Midbrain (tissue), 1 donor: ENCODE measurements around the gene CCDC178.
"Not testable (repeated sequence)": the region's sequence is repeated elsewhere in the genome, so short reads cannot be mapped to it uniquely, and the experiment has no call there.

ENCODE experiments used
- DNase-seq: peaks from one replicate; lab custom pipeline; 2025; lab: John Stamatoyannopoulos, UW

The CCDC178 gene

GRCh38 chr18:32983721-32984120 lies 456.8 kb downstream of the CCDC178 start:
- DNase-seq: no peak

- no peak for DNase-seq
These were observed 459.6 kb downstream of the CCDC178 start for GRCh38 chr18:32980896-32981295.

- no peak for DNase-seq
These were observed 465.0 kb downstream of the CCDC178 start for GRCh38 chr18:32975501-32975900.

GRCh38 chr18:32975163-32975436 lies 465.4 kb downstream of the CCDC178 start:
- no peak for DNase-seq

- no peak for DNase-seq
These were observed 465.9 kb downstream of the CCDC178 start for GRCh38 chr18:32974421-32975162.

- no peak for DNase-seq
These were observed 472.3 kb downstream of the CCDC178 start for GRCh38 chr18:32968248-32968647.

- no peak for DNase-seq
These were observed 474.4 kb downstream of the CCDC178 start for GRCh38 chr18:32966141-32966540.

- DNase-seq: no peak
These were observed 479.0 kb downstream of the CCDC178 start for GRCh38 chr18:32961538-32961937.

GRCh38 chr18:32958746-32959145 lies 481.8 kb downstream of the CCDC178 start:
- no peak for DNase-seq

GRCh38 chr18:32956591-32957315 lies 483.8 kb downstream of the CCDC178 start:
- no peak for DNase-seq

GRCh38 chr18:32952318-32952717 lies 488.2 kb downstream of the CCDC178 start:
- DNase-seq: not testable (repeated sequence)

- DNase-seq: no peak
These were observed 502.9 kb downstream of the CCDC178 start for GRCh38 chr18:32937597-32937996.

- DNase-seq: no peak
These were observed 503.5 kb downstream of the CCDC178 start for GRCh38 chr18:32937066-32937465.

- DNase-seq: no peak
These were observed 506.3 kb downstream of the CCDC178 start for GRCh38 chr18:32934201-32934600.

- DNase-seq: no peak
These were observed 509.7 kb downstream of the CCDC178 start for GRCh38 chr18:32930695-32931301.

GRCh38 chr18:32929213-32929612 lies 511.3 kb downstream of the CCDC178 start:
- DNase-seq: no peak

GRCh38 chr18:32922951-32923430 lies 517.5 kb downstream of the CCDC178 start:
- no peak for DNase-seq

GRCh38 chr18:32920796-32921787 lies 519.4 kb downstream of the CCDC178 start:
- DNase-seq: no peak

- DNase-seq: no peak
These were observed 520.7 kb downstream of the CCDC178 start for GRCh38 chr18:32919799-32920198.

- DNase-seq: no peak
These were observed 521.8 kb downstream of the CCDC178 start for GRCh38 chr18:32918692-32919250.

GRCh38 chr18:32915516-32915915 lies 525.0 kb downstream of the CCDC178 start:
- DNase-seq: no peak
